GM18526 (cell line): ENCODE measurements around the gene FBLN1.

Experiments used
- POLR2A ChIP-seq: IDR thresholded peaks from 3 replicates; pipeline ENCODE4 v1.6.1; 2011; ENCODE audit not compliant: insufficient read length; ENCODE audit errors: extremely low read depth

FBLN1 gene

GRCh38 chr22:45638834-45639746 is 136.4 kb downstream of the FBLN1 start:
- TF ChIP-seq POLR2A = no peak

DNA sequence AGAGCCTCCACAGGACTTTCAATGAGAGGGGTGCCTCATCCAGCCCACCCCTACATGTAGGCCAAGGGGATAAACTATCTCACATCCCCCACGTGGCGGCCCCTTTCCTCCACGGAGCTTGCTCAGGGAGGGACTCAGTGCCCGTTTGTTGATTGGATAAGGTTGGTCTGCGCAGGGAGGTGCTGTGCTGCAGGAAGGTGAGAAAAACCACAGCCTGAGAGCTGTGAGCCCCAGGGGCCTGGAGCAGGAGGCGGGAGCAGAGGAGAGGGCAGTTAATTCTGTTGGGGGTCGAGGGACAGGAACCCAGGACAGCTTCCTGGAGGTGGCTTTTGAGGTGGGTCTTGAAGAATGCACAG is 137.0 kb downstream of the FBLN1 start:
- TF ChIP-seq POLR2A = no peak

DNA sequence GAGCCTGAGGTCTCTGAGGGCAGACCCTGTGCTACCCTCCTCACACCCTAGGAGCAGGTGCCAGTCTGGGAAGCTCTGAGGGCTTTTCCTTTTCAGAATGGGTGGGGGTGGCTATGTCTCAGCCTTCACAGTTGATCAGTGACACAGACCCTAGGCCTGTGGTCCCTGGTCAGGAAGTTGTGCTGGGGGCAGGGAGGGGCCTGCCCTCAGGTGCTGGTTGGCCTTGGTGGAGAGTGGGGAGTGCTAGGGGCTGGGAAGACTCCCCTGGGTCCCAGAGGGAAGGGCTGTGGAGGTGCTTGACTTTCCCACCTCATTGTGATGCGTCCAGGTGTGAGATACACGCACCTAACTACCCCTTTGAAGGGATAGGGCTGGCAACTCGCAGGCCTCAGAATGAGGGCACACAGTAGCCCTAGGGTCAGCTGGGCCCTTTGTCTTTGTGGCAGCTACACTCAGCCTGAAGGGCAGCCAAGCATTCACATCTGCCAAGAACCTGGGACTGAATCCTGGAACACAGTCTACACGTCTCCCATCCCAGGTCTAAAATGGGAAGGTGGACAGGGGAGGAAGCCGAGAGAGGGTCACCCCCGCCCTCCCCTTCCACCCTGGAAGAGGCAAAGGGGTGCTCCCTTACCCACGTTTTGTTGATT is 137.7 kb downstream of the FBLN1 start:
- TF ChIP-seq POLR2A = no peak

DNA sequence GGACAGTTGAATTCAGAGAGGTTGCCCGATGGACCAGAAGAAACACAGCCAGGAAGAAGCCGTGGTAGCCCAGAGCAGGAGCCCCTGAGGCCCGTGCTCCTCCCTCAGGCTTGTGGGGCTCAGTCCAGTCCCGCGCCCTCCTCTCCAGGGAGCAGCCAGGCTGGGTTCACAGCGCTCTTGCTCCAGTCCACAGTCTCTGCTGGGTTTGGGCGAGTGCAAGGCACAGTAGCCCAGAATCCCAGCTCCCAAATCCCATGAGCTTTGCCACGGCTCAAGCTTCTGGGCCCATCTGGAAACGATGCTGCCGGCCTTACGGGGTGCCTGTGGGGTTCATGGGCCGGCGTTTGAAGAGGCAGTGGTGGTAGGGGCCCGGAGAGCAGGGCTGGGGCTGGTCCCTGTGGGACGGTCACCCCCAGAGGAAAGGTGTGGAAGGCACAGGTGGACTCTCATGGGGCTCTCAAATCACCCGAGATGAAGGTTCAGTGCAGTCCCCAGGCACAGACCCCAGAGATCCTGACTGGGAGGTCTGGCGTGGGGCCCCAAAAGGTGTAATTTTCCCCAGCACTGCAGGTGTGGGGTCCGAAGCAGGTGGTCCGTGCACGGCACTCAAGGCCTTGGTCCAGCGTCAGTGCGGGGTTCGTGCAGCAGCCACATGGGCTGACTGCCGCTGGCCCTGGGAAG is 138.4 kb downstream of the FBLN1 start:
- TF ChIP-seq POLR2A = no peak

DNA sequence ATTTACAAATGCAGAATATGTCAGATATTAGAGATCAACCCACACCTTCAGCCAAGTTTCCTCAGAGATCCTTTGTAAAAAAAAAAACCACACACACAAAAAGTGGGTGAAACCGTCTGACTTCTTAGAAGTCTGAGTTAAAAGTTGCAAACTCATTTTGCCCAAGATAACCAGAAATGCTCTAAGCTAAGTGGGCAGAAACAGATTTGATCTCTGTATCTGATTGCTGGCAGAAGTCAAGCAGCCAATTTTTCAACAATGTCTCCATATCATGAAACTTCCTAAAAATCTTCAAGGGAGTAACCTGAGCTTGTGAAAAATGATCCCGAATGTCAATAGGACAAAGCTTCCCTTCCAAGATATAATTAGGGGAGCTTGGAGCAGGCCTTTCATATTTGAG is 140.3 kb downstream of the FBLN1 start:
- TF ChIP-seq POLR2A = no peak

DNA sequence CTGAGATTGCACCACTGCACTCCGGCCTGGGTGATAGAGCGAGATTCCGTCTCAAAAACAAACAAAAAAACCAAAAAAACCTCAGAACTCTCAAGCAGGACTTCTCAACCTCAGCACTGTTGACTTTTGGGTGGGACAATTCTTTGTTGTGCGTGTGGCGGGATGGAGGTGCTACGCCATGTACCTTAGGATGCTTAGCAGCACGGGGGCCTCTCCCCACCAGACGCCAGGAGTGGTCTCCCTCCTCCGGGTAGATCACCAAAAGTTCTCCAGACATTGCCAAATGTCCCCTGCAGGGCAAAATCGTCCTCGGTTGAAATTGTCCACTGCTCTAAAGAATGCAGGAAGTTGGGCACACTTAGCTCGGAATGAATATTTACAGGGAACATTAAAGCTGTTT is 142.0 kb downstream of the FBLN1 start:
- TF ChIP-seq POLR2A = no peak

- no peak for TF ChIP-seq POLR2A
Measured at GRCh38 chr22:45645150-45645525, 142.5 kb downstream of the FBLN1 start.

GRCh38 chr22:45645526-45646414 is 143.1 kb downstream of the FBLN1 start:
- TF ChIP-seq POLR2A = no peak

DNA sequence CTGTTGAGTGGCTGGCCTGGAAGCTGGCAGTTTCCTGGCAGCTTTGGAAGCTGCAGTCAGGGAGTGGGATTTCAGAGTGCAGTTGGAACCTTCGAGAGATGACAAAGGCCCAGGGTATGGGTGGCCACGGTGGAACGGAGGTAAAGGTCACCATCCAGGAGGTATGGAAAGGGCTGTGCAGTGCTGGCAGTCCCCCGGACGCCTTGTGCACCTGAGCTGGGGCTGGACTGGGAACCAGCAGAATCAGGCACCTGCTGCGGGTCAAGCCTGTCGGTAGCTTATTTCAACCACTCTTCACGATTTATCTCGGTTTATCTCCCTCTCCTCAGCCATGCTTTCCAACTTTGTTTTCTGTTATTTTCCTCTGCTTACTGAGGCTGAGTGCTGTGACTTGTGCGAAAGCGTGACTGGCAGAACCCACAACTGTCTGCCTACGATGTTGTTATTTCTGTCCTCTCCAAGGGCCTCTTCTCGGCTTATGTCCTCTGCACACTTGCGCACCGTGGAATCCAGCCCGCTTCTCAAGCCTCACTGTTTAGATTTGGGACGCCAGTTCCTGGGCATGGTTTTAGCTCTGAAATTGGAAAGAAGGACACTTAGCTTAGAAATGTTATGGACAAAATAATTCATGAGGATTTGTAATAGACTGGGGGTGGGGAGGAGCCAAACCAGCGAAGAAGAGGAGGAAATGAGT is 145.0 kb downstream of the FBLN1 start:
- TF ChIP-seq POLR2A = no peak

- TF ChIP-seq POLR2A = no peak
Measured at GRCh38 chr22:45648301-45649117, 145.8 kb downstream of the FBLN1 start.

GRCh38 chr22:45649809-45650208 is 147.1 kb downstream of the FBLN1 start:
- no peak for TF ChIP-seq POLR2A

DNA sequence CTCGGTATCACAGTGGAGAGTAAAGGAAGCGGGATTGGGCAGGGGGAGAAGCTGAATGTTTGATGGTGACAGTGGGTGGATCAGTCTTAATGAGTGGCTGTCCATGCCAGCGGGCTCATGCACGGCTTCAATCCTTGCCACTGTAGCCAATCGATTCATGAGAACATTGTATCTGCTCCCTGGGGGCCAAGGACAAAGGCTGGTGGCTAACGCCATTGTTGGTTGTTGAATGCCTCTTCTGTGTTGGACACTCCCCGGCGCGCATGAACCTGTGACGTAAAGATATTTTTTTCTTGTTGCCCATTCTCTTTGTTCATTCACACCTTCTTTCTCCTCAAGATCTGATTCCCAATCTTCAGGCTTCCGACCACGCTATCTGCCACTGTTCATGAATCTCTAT is 148.0 kb downstream of the FBLN1 start:
- no peak for TF ChIP-seq POLR2A
